K562 (cell line): Measurements from ENCODE around the gene KIF5A. TPM values are rescaled to one million over a fixed set of nuclear protein-coding genes. Genes with fewer than 3 reads are reported as not detected.

Experiments used
- ATF6 ChIP-seq: sonication (generic); formaldehyde crosslinking; IDR thresholded peaks from 2 replicates; pipeline ENCODE4 v1.4.0; 2020; ENCODE audit warnings: mild to moderate bottlenecking, missing genetic modification reagents
- BCL6 ChIP-seq: fragments of 250-450 bp; sonication (Bioruptor Pico); IDR thresholded peaks from 2 replicates; pipeline ENCODE4 v1.4.0; 2020
- BCOR ChIP-seq: fragments of 450-650 bp; IDR thresholded peaks from 2 replicates; pipeline ENCODE4 v1.6.1; 2016
- CREB3L1 ChIP-seq: fragments of 450-650 bp; IDR thresholded peaks from 2 replicates; pipeline ENCODE4 v1.6.1; 2014; ENCODE audit warnings: low read depth, mild to moderate bottlenecking, moderate library complexity, borderline replicate concordance
- ETS1 ChIP-seq: conservative IDR thresholded peaks from 2 replicates; pipeline ENCODE4 v1.6.1; 2011; ENCODE audit warnings: low read depth, mild to moderate bottlenecking, low read length; ENCODE audit not compliant: control insufficient read depth
- GATA2 ChIP-seq: sonication (generic); formaldehyde crosslinking; IDR thresholded peaks from 2 replicates; pipeline ENCODE4 v1.4.0; 2020; ENCODE audit warnings: mild to moderate bottlenecking, missing genetic modification reagents
- KLF13 ChIP-seq: fragments of 450-650 bp; IDR thresholded peaks from 2 replicates; pipeline ENCODE4 v1.6.1; 2016; ENCODE audit warnings: missing genetic modification characterization, low read depth, mild to moderate bottlenecking, missing compliant biosample characterization, moderate library complexity, borderline replicate concordance
- L3MBTL2 ChIP-seq: fragments of 450-650 bp; IDR thresholded peaks from 2 replicates; pipeline ENCODE4 v1.6.1; 2016; ENCODE audit warnings: mild to moderate bottlenecking, moderate library complexity
- MTF1 ChIP-seq: fragments of 250-450 bp; sonication (Bioruptor Pico); IDR thresholded peaks from 2 replicates; pipeline ENCODE4 v1.9.0; 2021; ENCODE audit warnings: moderate library complexity, mild to moderate bottlenecking, inconsistent platforms, borderline replicate concordance
- NCOA6 ChIP-seq: fragments of 450-650 bp; IDR thresholded peaks from 2 replicates; pipeline ENCODE4 v1.6.1; 2017; ENCODE audit warnings: mild to moderate bottlenecking
- NRF1 ChIP-seq, 2 experiments: fragments of 450-650 bp; IDR thresholded peaks in 1 of 2; conservative IDR thresholded peaks in 1 of 2; 2 replicates each; pipeline ENCODE4 v1.6.1; 2014; ENCODE audit warnings: mild to moderate bottlenecking in 2 of 2
- SREBF2 ChIP-seq: sonication (generic); formaldehyde crosslinking; IDR thresholded peaks from 2 replicates; pipeline ENCODE4 v1.4.0; 2020; ENCODE audit warnings: mild to moderate bottlenecking, missing genetic modification reagents
- SRSF7 ChIP-seq: fragments of 200-400 bp; formaldehyde crosslinking; optimal IDR thresholded peaks from 2 replicates; pipeline ENCODE3; 2017; ENCODE audit warnings: mild to moderate bottlenecking, low read depth, low read length
- TARDBP ChIP-seq: fragments of 450-650 bp; IDR thresholded peaks from 2 replicates; pipeline ENCODE4 v1.6.1; 2016
- TBL1XR1 ChIP-seq, 2 experiments: IDR thresholded peaks; 2 replicates each; pipeline ENCODE4 v1.6.1; 2012; ENCODE audit warnings: improper control_type of control experiment in 2 of 2, low read length in 2 of 2, mild to moderate bottlenecking in 1 of 2
- TRIM25 ChIP-seq: fragments of 450-650 bp; IDR thresholded peaks from 2 replicates; pipeline ENCODE4 v1.7.0; 2016; ENCODE audit warnings: borderline replicate concordance
- WHSC1 ChIP-seq: IDR thresholded peaks from one replicate; pipeline ENCODE4 v1.6.1; 2012; ENCODE audit warnings: low read length, control low read depth, inconsistent platforms
- ZBTB49 ChIP-seq: sonication (generic); formaldehyde crosslinking; IDR thresholded peaks from 2 replicates; pipeline ENCODE4 v1.8.0; 2022; ENCODE audit warnings: missing genetic modification reagents, mild to moderate bottlenecking, borderline replicate concordance
- ZC3H4 ChIP-seq: sonication (generic); formaldehyde crosslinking; IDR thresholded peaks from 2 replicates; pipeline ENCODE4 v1.9.0; 2021; ENCODE audit warnings: missing genetic modification reagents, borderline replicate concordance
- ZNF696 ChIP-seq: fragments of 250-450 bp; sonication (Bioruptor Pico); conservative IDR thresholded peaks from 2 replicates; pipeline ENCODE4 v1.4.0; 2020; ENCODE audit warnings: mild to moderate bottlenecking, moderate library complexity
- polyA plus RNA-seq, 8 experiments: library from polyadenylated mRNA; depleted of rRNA in 4 of 8; stranded (reverse) in 5 of 8; unstranded in 3 of 8; fragments of >200 nt; fragmentation: Nextera tagmentation in 2 of 8; fragmentation: Illumina TruSeq in 1 of 8; extraction: Ambion mirVana in 2 of 8; extraction: Trizol in 1 of 8; gene quantifications; 2 replicates each; pipeline versions ENCODE4 v1.2.1 to v1.2.3, GENCODE V29; 2011 to 2014; ENCODE audit warnings: inconsistent platforms in 1 of 8, missing spikeins in 1 of 8
- total RNA-seq, 7 experiments: library from RNA; depleted of rRNA in 6 of 7; stranded (reverse); fragments of >200 nt in 6 of 7; fragmentation: Illumina TruSeq in 2 of 7; extraction: Trizol in 2 of 7; gene quantifications; 2 replicates each; pipeline versions ENCODE4 v1.2.1 to v1.2.3, GENCODE V29; 2011 to 2021; ENCODE audit warnings: low replicate concordance in 1 of 7

The KIF5A gene
- total and polyA plus RNA-seq, 9 of the 15 experiments (the other 6 are each of a cell fraction or from before 2014, with no cell fraction given): 3.4 to 17.7 (median 8.0) TPM

- TF ChIP-seq ETS1: peak; percentile 30
- TF ChIP-seq NRF1 (conservative IDR thresholded peaks at IDR 0.05 in 1 of 2, IDR thresholded peaks at IDR 0.05 in 1 of 2): no peak
- TF ChIP-seq BCL6 (CRISPR knock-in tag): no peak
- TF ChIP-seq BCOR: no peak
- TF ChIP-seq ATF6 (CRISPR knock-in tag): no peak
- TF ChIP-seq CREB3L1: no peak; the same call in 1 of the 2 replicates
- no peak for TF ChIP-seq ZBTB49 (CRISPR knock-in tag)
- TF ChIP-seq ZNF696 (CRISPR knock-in tag): no peak
- no peak for TF ChIP-seq L3MBTL2
- no peak for TF ChIP-seq SREBF2 (CRISPR knock-in tag)
- TF ChIP-seq GATA2 (CRISPR knock-in tag): peak; percentile 45
- no peak for TF ChIP-seq WHSC1
- no peak for TF ChIP-seq TRIM25
- peak; percentile 13 to 19; a peak in 2 of 4 replicates for TF ChIP-seq TBL1XR1 (IDR thresholded peaks at IDR 0.05; ENCODE audit: low read length in 2 of 2)
- no peak for TF ChIP-seq TARDBP
- peak; percentile 72 for TF ChIP-seq KLF13 (tag)
- no peak for TF ChIP-seq MTF1 (CRISPR knock-in tag)
- TF ChIP-seq NCOA6: no peak
- peak; percentile 100 for TF ChIP-seq ZC3H4
- no peak for TF ChIP-seq SRSF7
Measured at GRCh38 chr12:57520053-57520818, 29.6 kb upstream of the KIF5A start, which contains the start of gene DDIT3 (continued).
